Putamen (tissue), 1 donor: ENCODE measurements around the gene EVI5L.

Source experiments
- DNase-seq: peaks from one replicate; pipeline ENCODE4 v3.0.0-alpha.2; 2016; ENCODE audit warnings: low spot score

Gene EVI5L

GRCh38 chr19:7817801-7818200 lies 12.2 kb upstream of the EVI5L start:
- no peak for DNase-seq

- no peak for DNase-seq
These were observed 11.2 kb upstream of the EVI5L start for GRCh38 chr19:7818806-7819205.

GRCh38 chr19:7819337-7819736 lies 10.7 kb upstream of the EVI5L start:
- no peak for DNase-seq

GRCh38 chr19:7820588-7820987 lies 9.4 kb upstream of the EVI5L start:
- no peak for DNase-seq

GRCh38 chr19:7822910-7823515 lies 7.0 kb upstream of the EVI5L start:
- no peak for DNase-seq

- no peak for DNase-seq
These were observed 6.2 kb upstream of the EVI5L start for GRCh38 chr19:7823686-7824301.

GRCh38 chr19:7829166-7829520 lies 875 bp upstream of the EVI5L start:
- no peak for DNase-seq

- no peak for DNase-seq
These were observed 304 bp downstream of the EVI5L start for GRCh38 chr19:7830272-7830771.

GRCh38 chr19:7830823-7831222 lies 805 bp downstream of the EVI5L start:
- no peak for DNase-seq

- no peak for DNase-seq
These were observed 1.4 kb downstream of the EVI5L start for GRCh38 chr19:7831452-7831851.

GRCh38 chr19:7832009-7832408 lies 2.0 kb downstream of the EVI5L start:
- no peak for DNase-seq

GRCh38 chr19:7832781-7833180 lies 2.8 kb downstream of the EVI5L start:
- DNase-seq, result no peak

GRCh38 chr19:7833225-7834099 lies 3.4 kb downstream of the EVI5L start:
- DNase-seq, result no peak

GRCh38 chr19:7839476-7839875 lies 9.5 kb downstream of the EVI5L start:
- no peak for DNase-seq

GRCh38 chr19:7840629-7841028 lies 10.6 kb downstream of the EVI5L start:
- DNase-seq, result no peak

GRCh38 chr19:7841751-7842660 lies 12.0 kb downstream of the EVI5L start:
- DNase-seq, result no peak

GRCh38 chr19:7842661-7843294 lies 12.8 kb downstream of the EVI5L start:
- no peak for DNase-seq

GRCh38 chr19:7843521-7843920 lies 13.5 kb downstream of the EVI5L start:
- DNase-seq, result no peak

- DNase-seq, result no peak
These were observed 14.4 kb downstream of the EVI5L start for GRCh38 chr19:7844405-7844804.

- no peak for DNase-seq
These were observed 14.9 kb downstream of the EVI5L start for GRCh38 chr19:7844951-7845350.

GRCh38 chr19:7845390-7846154 lies 15.6 kb downstream of the EVI5L start:
- no peak for DNase-seq
